Breast epithelium (tissue), 4 donors: Measurements from ENCODE around the gene CADM2. TPM values are rescaled to one million over a fixed set of nuclear protein-coding genes. Genes with fewer than 3 reads are reported as not detected.

Experiments used
- DNase-seq, 2 donors: peaks; one replicate each; pipeline ENCODE4 v3.0.0-alpha.2; 2019; ENCODE audit warnings: low spot score in 2 of 2
- H3K27ac ChIP-seq, 2 donors: fragments of 200-600 bp; sonication (generic) in 1 of 2; one replicate each; pipeline ENCODE4 v1.5.1; 2016 to 2019; ENCODE audit warnings: mild to moderate bottlenecking in 1 of 2
- H3K27me3 ChIP-seq, 2 donors: fragments of 200-600 bp; sonication (generic) in 1 of 2; one replicate each; pipeline versions ENCODE4 v1.5.1 to v1.6.0; 2017 to 2019; ENCODE audit warnings: control low read depth in 1 of 2, mild to moderate bottlenecking in 1 of 2
- H3K36me3 ChIP-seq: fragments of 200-600 bp; one replicate; pipeline ENCODE4 v1.5.1; 2019
- H3K4me1 ChIP-seq, 2 donors: fragments of 200-600 bp; sonication (generic); one replicate each; pipeline ENCODE4 v1.5.1; 2016 to 2019; ENCODE audit warnings: control low read depth in 1 of 2
- H3K4me3 ChIP-seq, 3 donors: fragments of 200-600 bp; sonication (generic); 1 replicate in 2 of 3; 2 replicates in 1 of 3; pipeline ENCODE4 v1.5.1; 2016 to 2019; ENCODE audit warnings: mild to moderate bottlenecking in 3 of 3, moderate library complexity in 2 of 3
- H3K9me3 ChIP-seq, 2 donors: fragments of 200-600 bp; sonication (generic) in 1 of 2; one replicate each; pipeline ENCODE4 v1.5.1; 2016 to 2019; ENCODE audit warnings: control low read depth in 1 of 2
- POLR2A ChIP-seq: fragments of 450-650 bp; IDR thresholded peaks from one replicate; pipeline ENCODE4 v1.6.1; 2016; ENCODE audit warnings: antibody characterized with exemption, mild to moderate bottlenecking, moderate library complexity
- POLR2AphosphoS5 ChIP-seq, 3 donors: sonication (generic); formaldehyde crosslinking; IDR thresholded peaks; one replicate each; pipeline ENCODE4 v1.6.1; 2017; ENCODE audit warnings: antibody characterized with exemption in 3 of 3
- intact Hi-C: fragments of 100-400 bp; cut with DNase I; formaldehyde crosslinking; loops from one replicate; pipeline ENCODE4 v1.15.1; 2023; ENCODE audit warnings: low total_unique reads
- total RNA-seq, 3 donors: library from RNA; depleted of rRNA; stranded (reverse); fragments of >200 nt; gene quantifications; one replicate each; pipeline ENCODE4 v1.1.0, GENCODE V29; 2016
- TF ChIP-seq, protein P1 (sequence below), 3 donors: fragments of 450-650 bp; IDR thresholded peaks; one replicate each; pipeline ENCODE4 v1.5.1; 2016 to 2017; ENCODE audit warnings: antibody characterized with exemption in 3 of 3, mild to moderate bottlenecking in 3 of 3, moderate library complexity in 3 of 3

CADM2 gene
- total RNA-seq, 3 donors from 2014 or later = 2.3 to 7.4 (median 6.9) TPM

DNA sequence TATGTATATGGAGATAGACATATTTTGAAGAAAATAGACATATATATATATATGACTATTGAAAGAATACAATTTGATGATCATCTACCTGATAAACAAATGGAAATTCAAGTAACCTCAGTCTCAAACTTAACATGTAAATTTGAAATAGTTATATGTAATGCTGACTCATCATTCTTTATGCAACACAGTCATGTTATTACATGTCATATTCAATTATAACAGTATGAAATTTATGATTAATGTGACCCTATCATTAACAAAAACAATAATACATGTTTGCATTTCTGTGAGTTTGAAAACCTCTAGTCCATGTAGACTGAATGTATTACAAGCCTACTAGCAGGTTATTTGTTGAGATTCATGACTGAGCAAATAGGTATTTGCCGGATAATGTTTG, 204.1 kb downstream of the CADM2 start:
- Histone ChIP-seq H3K27me3 (no peaks in the 10 kb centered on the region), H3K9me3 (peaks cover 0 to 6% of the 10 kb centered on the region in 2 donors), H3K36me3 (no peaks in the 10 kb centered on the region), H3K4me3 (no peak overlapping the region), H3K4me1 (no peaks in the 10 kb centered on the region), H3K27ac (no peak overlapping the region)
- intact Hi-C loops = no loop called here
- TF ChIP-seq POLR2AphosphoS5 (IDR thresholded peaks at IDR 0.05) = no peak
- TF ChIP-seq, protein P1, sequence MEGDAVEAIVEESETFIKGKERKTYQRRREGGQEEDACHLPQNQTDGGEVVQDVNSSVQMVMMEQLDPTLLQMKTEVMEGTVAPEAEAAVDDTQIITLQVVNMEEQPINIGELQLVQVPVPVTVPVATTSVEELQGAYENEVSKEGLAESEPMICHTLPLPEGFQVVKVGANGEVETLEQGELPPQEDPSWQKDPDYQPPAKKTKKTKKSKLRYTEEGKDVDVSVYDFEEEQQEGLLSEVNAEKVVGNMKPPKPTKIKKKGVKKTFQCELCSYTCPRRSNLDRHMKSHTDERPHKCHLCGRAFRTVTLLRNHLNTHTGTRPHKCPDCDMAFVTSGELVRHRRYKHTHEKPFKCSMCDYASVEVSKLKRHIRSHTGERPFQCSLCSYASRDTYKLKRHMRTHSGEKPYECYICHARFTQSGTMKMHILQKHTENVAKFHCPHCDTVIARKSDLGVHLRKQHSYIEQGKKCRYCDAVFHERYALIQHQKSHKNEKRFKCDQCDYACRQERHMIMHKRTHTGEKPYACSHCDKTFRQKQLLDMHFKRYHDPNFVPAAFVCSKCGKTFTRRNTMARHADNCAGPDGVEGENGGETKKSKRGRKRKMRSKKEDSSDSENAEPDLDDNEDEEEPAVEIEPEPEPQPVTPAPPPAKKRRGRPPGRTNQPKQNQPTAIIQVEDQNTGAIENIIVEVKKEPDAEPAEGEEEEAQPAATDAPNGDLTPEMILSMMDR (IDR thresholded peaks at IDR 0.05) = no peak
- no peak for TF ChIP-seq POLR2A
- no peak for DNase-seq

DNA sequence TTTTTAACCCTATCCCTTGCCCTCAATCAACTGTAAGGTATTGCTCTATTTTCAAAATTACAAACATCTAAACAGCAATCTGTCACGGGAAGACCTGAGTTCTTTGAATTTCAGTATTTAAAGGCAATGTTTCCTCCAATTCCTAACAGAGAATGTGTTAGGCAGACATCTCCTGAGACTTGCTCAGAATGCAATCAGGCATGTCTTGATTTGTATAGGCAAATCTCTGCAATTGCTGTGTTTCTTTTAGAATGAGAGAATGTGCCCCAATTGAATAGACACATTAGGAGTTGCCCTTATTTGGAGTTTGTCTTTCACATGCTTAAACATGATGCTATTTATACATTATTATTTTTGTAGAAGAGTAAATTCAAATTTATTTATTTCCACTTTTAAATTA, 205.6 kb downstream of the CADM2 start:
- Histone ChIP-seq H3K4me1 (no peaks in the 10 kb centered on the region), H3K27ac (no peak overlapping the region), H3K9me3 (no peaks in the 10 kb centered on the region), H3K36me3 (no peaks in the 10 kb centered on the region), H3K4me3 (no peak overlapping the region), H3K27me3 (no peaks in the 10 kb centered on the region)
- intact Hi-C loops = no loop called here
- TF ChIP-seq POLR2A (no peak), POLR2AphosphoS5 (IDR thresholded peaks at IDR 0.05) (no peak)
- TF ChIP-seq, protein P1 (IDR thresholded peaks at IDR 0.05) = no peak
- no peak for DNase-seq

DNA sequence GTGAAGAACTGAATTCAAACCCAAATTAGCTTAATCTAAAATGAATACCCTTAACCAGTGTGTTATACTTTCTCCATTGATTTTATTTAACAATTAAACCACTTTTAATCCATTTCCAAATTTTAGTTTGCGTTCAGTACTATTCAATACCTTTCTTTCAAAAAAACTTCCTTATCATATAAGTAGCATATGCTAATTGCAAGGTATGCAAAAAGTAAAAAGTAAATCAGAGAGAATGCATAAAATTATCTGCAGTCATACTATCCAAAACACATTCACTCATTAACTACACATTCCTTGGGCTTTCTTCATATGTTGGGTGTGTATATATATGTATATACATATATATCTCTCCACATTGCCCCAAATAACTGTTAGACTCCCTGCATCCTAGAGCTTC, 208.8 kb downstream of the CADM2 start:
- no peak for DNase-seq
- Histone ChIP-seq H3K4me3 (no peak overlapping the region), H3K9me3 (no peaks in the 10 kb centered on the region), H3K36me3 (no peaks in the 10 kb centered on the region), H3K4me1 (no peaks in the 10 kb centered on the region), H3K27ac (no peak overlapping the region), H3K27me3 (no peaks in the 10 kb centered on the region)
- intact Hi-C loops = no loop called here
- no peak for TF ChIP-seq POLR2A
- TF ChIP-seq, protein P1 (IDR thresholded peaks at IDR 0.05) = no peak
- no peak for TF ChIP-seq POLR2AphosphoS5 (IDR thresholded peaks at IDR 0.05)

GRCh38 chr3:85170646-85171045, 211.9 kb downstream of the CADM2 start:
- Histone ChIP-seq H3K4me3 (no peak overlapping the region), H3K27me3 (no peaks in the 10 kb centered on the region), H3K4me1 (no peaks in the 10 kb centered on the region), H3K27ac (no peak overlapping the region), H3K36me3 (no peaks in the 10 kb centered on the region), H3K9me3 (no peaks in the 10 kb centered on the region)
- DNase-seq = no peak
- TF ChIP-seq POLR2A = no peak
- TF ChIP-seq POLR2AphosphoS5 (IDR thresholded peaks at IDR 0.05) = no peak
- TF ChIP-seq, protein P1 (IDR thresholded peaks at IDR 0.05) = no peak
- intact Hi-C loops = no loop called here

DNA sequence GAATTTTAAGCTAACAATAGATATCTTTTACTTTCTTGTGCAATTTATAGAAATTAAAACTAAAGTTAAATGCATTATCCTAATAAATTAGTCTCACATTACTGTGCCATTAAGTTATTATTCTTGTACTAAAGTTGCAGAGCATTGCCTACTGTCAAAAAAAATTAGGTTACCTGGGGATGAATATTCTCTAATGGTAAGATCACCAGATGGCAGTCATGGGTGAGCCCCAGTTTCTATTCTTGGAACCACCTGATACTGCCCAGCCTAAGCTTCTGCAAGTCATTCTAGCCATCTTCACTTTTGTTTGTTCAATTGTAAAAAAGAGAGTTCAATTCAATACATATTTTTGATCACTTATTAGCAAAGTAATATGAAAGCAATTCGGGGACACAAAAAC, 213.2 kb downstream of the CADM2 start:
- no peak overlapping the region for H3K27ac ChIP-seq
- no peaks in the 10 kb centered on the region for H3K9me3 ChIP-seq
- no peak for DNase-seq
- H3K4me1 ChIP-seq = no peaks in the 10 kb centered on the region
- H3K27me3 ChIP-seq = no peaks in the 10 kb centered on the region
- no peaks in the 10 kb centered on the region for H3K36me3 ChIP-seq
- intact Hi-C loops = no loop called here
- TF ChIP-seq POLR2A (no peak), POLR2AphosphoS5 (IDR thresholded peaks at IDR 0.05) (no peak)
- TF ChIP-seq, protein P1 (IDR thresholded peaks at IDR 0.05) = no peak
- H3K4me3 ChIP-seq = no peak overlapping the region
